H1 (cell line): ENCODE data around the gene DMWD. TPM values are rescaled to one million over a fixed set of nuclear protein-coding genes. Genes with fewer than 3 reads are reported as not detected.

Experiments
- CTCF ChIA-PET: fragments of 300-600 bp; sonication (Branson Sonifier 250); formaldehyde crosslinking; loops from one replicate; lab custom pipeline; 2021; ENCODE audit not compliant: partially characterized antibody; lab: Charles Lee
- POLR2A ChIA-PET: fragments of 300-600 bp; sonication (Branson Sonifier 250); formaldehyde crosslinking; loops from one replicate; lab custom pipeline; 2021; ENCODE audit warnings: inconsistent platforms; ENCODE audit not compliant: partially characterized antibody; lab: Charles Lee
- DNase-seq, 2 experiments: peaks; one replicate each; pipeline versions ENCODE4 v3.0.0 to v3.0.0-alpha.2; 2010 to 2022; ENCODE audit warnings: low spot score in 2 of 2, low read depth in 1 of 2, mixed read lengths in 1 of 2
- FAIRE-seq: peaks from 2 replicates; lab custom pipeline; 2011; peaks lifted over from hg19 to GRCh38; lab: Jason Lieb, UNC
- H2AFZ ChIP-seq: 2 replicates; pipeline ENCODE4 v1.8.1; 2012; ENCODE audit warnings: low read length, inconsistent platforms
- H2AK5ac ChIP-seq: 2 replicates; pipeline ENCODE4 v1.6.1; 2013; ENCODE audit warnings: low read depth, low read length
- H2BK120ac ChIP-seq: replicated peaks from 2 replicates; pipeline ENCODE3; 2013; ENCODE audit warnings: low read depth, low read length, inconsistent platforms
- H2BK12ac ChIP-seq: 2 replicates; pipeline ENCODE4 v1.6.1; 2013; ENCODE audit warnings: low read depth, low read length
- H2BK15ac ChIP-seq: 2 replicates; pipeline ENCODE4 v1.6.1; 2013; ENCODE audit warnings: low read length
- H2BK20ac ChIP-seq: 2 replicates; pipeline ENCODE4 v1.6.1; 2013; ENCODE audit warnings: low read length
- H2BK5ac ChIP-seq: 2 replicates; pipeline ENCODE4 v1.6.1; 2013; ENCODE audit warnings: low read depth, low read length
- H3K14ac ChIP-seq: 2 replicates; pipeline ENCODE4 v1.6.1; 2013; ENCODE audit warnings: inconsistent platforms; ENCODE audit not compliant: insufficient read length
- H3K18ac ChIP-seq: 2 replicates; pipeline ENCODE4 v1.6.1; 2013; ENCODE audit warnings: low read length; ENCODE audit errors: extremely low read depth
- H3K23ac ChIP-seq: 2 replicates; pipeline ENCODE4 v1.6.1; 2013; ENCODE audit warnings: inconsistent platforms; ENCODE audit not compliant: insufficient read length
- H3K23me2 ChIP-seq: 2 replicates; pipeline ENCODE4 v1.6.1; 2013; ENCODE audit warnings: low read depth, low read length
- H3K27ac ChIP-seq: 2 replicates; pipeline ENCODE4 v1.6.1; 2011; ENCODE audit warnings: low read depth, low read length, inconsistent platforms
- H3K27me3 ChIP-seq, 4 experiments: replicated peaks in 1 of 4; 1 replicate in 1 of 4; 2 replicates in 3 of 4; pipeline versions ENCODE4 v1.6.1 to v1.8.1; 2011 to 2013; ENCODE audit warnings: low read length in 3 of 4, mild to moderate bottlenecking in 3 of 4, inconsistent platforms in 2 of 4, mixed read lengths in 2 of 4, moderate library complexity in 1 of 4; ENCODE audit not compliant: control insufficient read depth in 3 of 4, insufficient read depth in 3 of 4; ENCODE audit errors: extremely low read depth in 1 of 4
- H3K36me3 ChIP-seq, 4 experiments: 2 replicates each; pipeline versions ENCODE4 v1.6.1 to v1.8.1; 2011 to 2013; ENCODE audit warnings: mild to moderate bottlenecking in 4 of 4, low read length in 3 of 4, moderate library complexity in 2 of 4, control low read depth in 1 of 4, inconsistent platforms in 1 of 4; ENCODE audit not compliant: insufficient read depth in 4 of 4, control insufficient read depth in 2 of 4
- H3K4ac ChIP-seq: replicated peaks from 2 replicates; pipeline ENCODE3; 2013; ENCODE audit warnings: low read length, low read depth, mixed read lengths, inconsistent platforms; ENCODE audit not compliant: insufficient read length
- H3K4me1 ChIP-seq, 4 experiments: replicated peaks in 1 of 4; 1 replicate in 1 of 4; 2 replicates in 3 of 4; pipeline versions ENCODE4 v1.6.1 to v1.8.1; 2011 to 2013; ENCODE audit warnings: low read length in 3 of 4, inconsistent platforms in 2 of 4, mixed read lengths in 1 of 4; ENCODE audit not compliant: insufficient read depth in 4 of 4, control insufficient read depth in 3 of 4
- H3K4me2 ChIP-seq, 2 experiments: 2 replicates each; pipeline versions ENCODE4 v1.6.1 to v1.8.1; 2011 to 2013; ENCODE audit warnings: low read depth in 2 of 2, low read length in 2 of 2, control low read depth in 1 of 2, inconsistent platforms in 1 of 2, mild to moderate bottlenecking in 1 of 2; ENCODE audit not compliant: insufficient read depth in 1 of 2
- H3K4me3 ChIP-seq, 4 experiments: fragments of 200-600, 300-600 bp in 1 of 4; sonication (generic), shearing (Covaris generic), sonication (Bioruptor Twin) in 1 of 4; 2 replicates each; pipeline versions ENCODE4 v1.5.1 to v1.8.1; 2011 to 2016; ENCODE audit warnings: low read length in 4 of 4, low read depth in 3 of 4, control low read depth in 2 of 4, inconsistent platforms in 2 of 4, mild to moderate bottlenecking in 2 of 4, mixed read lengths in 1 of 4, moderate library complexity in 1 of 4; ENCODE audit not compliant: insufficient read depth in 2 of 4; ENCODE audit errors: extremely low read depth in 1 of 4
- H3K56ac ChIP-seq: replicated peaks from 2 replicates; pipeline ENCODE3; 2013; ENCODE audit warnings: low read depth, mild to moderate bottlenecking, mixed read lengths, low read length, inconsistent platforms; ENCODE audit not compliant: insufficient read length
- H3K79me1 ChIP-seq: 2 replicates; pipeline ENCODE4 v1.6.1; 2013; ENCODE audit warnings: low read depth, low read length, control low read depth
- H3K79me2 ChIP-seq, 2 experiments: 2 replicates each; pipeline versions ENCODE4 v1.6.1 to v1.8.1; 2012 to 2013; ENCODE audit warnings: low read length in 2 of 2, mild to moderate bottlenecking in 2 of 2, inconsistent platforms in 1 of 2; ENCODE audit not compliant: insufficient read depth in 2 of 2, control insufficient read depth in 1 of 2
- H3K9ac ChIP-seq, 4 experiments: replicated peaks in 1 of 4; 1 replicate in 1 of 4; 2 replicates in 3 of 4; pipeline versions ENCODE4 v1.6.1 to v1.8.1; 2011 to 2013; ENCODE audit warnings: low read depth in 3 of 4, low read length in 3 of 4, control low read depth in 2 of 4, mild to moderate bottlenecking in 2 of 4, moderate library complexity in 2 of 4, inconsistent platforms in 1 of 4; ENCODE audit errors: extremely low read depth in 1 of 4
- H3K9me3 ChIP-seq, 2 experiments: 2 replicates each; pipeline versions ENCODE4 v1.6.1 to v1.8.1; 2012 to 2013; ENCODE audit warnings: mild to moderate bottlenecking in 2 of 2, moderate library complexity in 2 of 2, control low read depth in 1 of 2, inconsistent platforms in 1 of 2, low read depth in 1 of 2, low read length in 1 of 2, mixed read lengths in 1 of 2; ENCODE audit not compliant: insufficient read depth in 2 of 2
- H4K20me1 ChIP-seq, 2 experiments: replicated peaks in 1 of 2; 2 replicates each; pipeline versions ENCODE3 to v1.8.1; 2011 to 2013; ENCODE audit warnings: inconsistent platforms in 2 of 2, low read length in 2 of 2, mild to moderate bottlenecking in 1 of 2; ENCODE audit not compliant: insufficient read depth in 2 of 2, control insufficient read depth in 1 of 2
- H4K5ac ChIP-seq: 2 replicates; pipeline ENCODE4 v1.6.1; 2013; ENCODE audit warnings: low read length, low read depth, mixed read lengths, inconsistent platforms; ENCODE audit not compliant: insufficient read length
- H4K8ac ChIP-seq: 2 replicates; pipeline ENCODE4 v1.8.0; 2013; ENCODE audit warnings: mild to moderate bottlenecking, moderate library complexity, low read length, inconsistent platforms; ENCODE audit not compliant: insufficient read depth; ENCODE audit errors: extremely low read depth
- H4K91ac ChIP-seq: replicated peaks from 2 replicates; pipeline ENCODE3; 2013; ENCODE audit warnings: low read length, mixed read lengths, inconsistent platforms; ENCODE audit not compliant: insufficient read length
- HDAC2 ChIP-seq, 2 experiments: fragments of 300-600 bp in 1 of 2; sonication (generic) in 1 of 2; IDR thresholded peaks; 2 replicates each; pipeline ENCODE4 v1.6.1; 2011 to 2012; ENCODE audit warnings: low read depth in 2 of 2, low read length in 2 of 2, mild to moderate bottlenecking in 2 of 2, moderate library complexity in 2 of 2, borderline replicate concordance in 1 of 2, inconsistent platforms in 1 of 2
- PHF8 ChIP-seq: fragments of 200-600 bp; sonication (generic); conservative IDR thresholded peaks from 2 replicates; pipeline ENCODE4 v1.7.1; 2012; ENCODE audit warnings: low read depth, mild to moderate bottlenecking, inconsistent platforms, low read length, moderate library complexity
- WGBS, 2 experiments: shearing (Covaris generic) in 1 of 2; methylation state at CpG; one replicate each; pipeline versions ENCODE4 v1.1.6 to v1.1.7; 2013 to 2015; ENCODE audit warnings: low lambda C conversion rate in 2 of 2, mixed read lengths in 2 of 2, inconsistent platforms in 1 of 2, low coverage in 1 of 2, missing lambda C conversion rate in 1 of 2; ENCODE audit not compliant: insufficient replicate concordance in 2 of 2, insufficient coverage in 1 of 2, insufficient read length in 1 of 2; ENCODE audit errors: extremely low coverage in 1 of 2, missing lambda C conversion rate in 1 of 2; 5-methylcytosine and 5-hydroxymethylcytosine counted together
- polyA plus RNA-seq, 7 experiments: library from polyadenylated mRNA; depleted of rRNA in 3 of 7; stranded (reverse) in 5 of 7; unstranded in 2 of 7; fragments of >200 nt in 5 of 7; fragments of 200-250 nt in 2 of 7; gene quantifications; 1 replicate in 5 of 7; 2 replicates in 1 of 7; 4 replicates in 1 of 7; pipeline versions ENCODE4 v1.2.1 to v1.2.3, GENCODE V29; 2011 to 2013; ENCODE audit warnings: missing spikeins in 2 of 7, mixed read lengths in 2 of 7
- total RNA-seq: library from RNA; stranded (reverse); fragmentation: NEBNext Ultra II Directional; extraction: Animal tissue kit (Norgen Biotek cat#: 25700); gene quantifications from 2 replicates; pipeline ENCODE4 v1.2.1, GENCODE V29; 2021
- TF ChIP-seq, protein P1 (sequence below): IDR thresholded peaks from 2 replicates; pipeline ENCODE4 v1.6.1; 2011; ENCODE audit warnings: low read depth, mild to moderate bottlenecking, low read length; ENCODE audit not compliant: insufficient read depth
- TF ChIP-seq, protein P2 (sequence below): IDR thresholded peaks from 2 replicates; pipeline ENCODE4 v1.6.1; 2011; ENCODE audit warnings: low read length, improper control_type of control experiment

The DMWD gene
- total and polyA plus RNA-seq, 2 of the 8 experiments (the other 6 are each of a cell fraction or from before 2014, with no cell fraction given), result 13.6 to 41.0 TPM

DNA sequence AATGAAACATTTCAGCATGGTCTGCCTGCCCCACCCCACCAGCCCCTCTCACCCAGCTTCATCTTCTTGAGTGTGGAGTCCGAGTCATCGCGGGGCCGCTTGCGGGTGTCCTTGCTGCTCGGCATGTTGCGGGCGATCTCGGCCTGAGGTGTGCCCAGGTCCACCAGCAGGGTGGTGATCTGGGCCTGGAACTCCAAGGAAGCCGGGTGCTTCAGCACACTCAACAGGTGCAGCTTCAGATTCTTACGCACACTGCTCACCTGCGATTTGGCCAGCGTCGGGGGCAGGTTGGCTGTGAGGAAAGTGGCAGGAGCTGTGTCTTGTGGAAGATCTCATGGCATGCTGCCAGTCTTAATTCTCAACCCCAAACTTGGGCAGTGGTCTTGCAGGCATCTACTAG lies 49.6 kb upstream of the DMWD start:
- Histone ChIP-seq H3K56ac (no peak overlapping the region), H3K23ac (no peak overlapping the region), H3K9me3 (peaks cover 0 to 4% of the 10 kb centered on the region in 2 experiments; a peak in 1 of 4 replicates), H3K36me3 (peaks cover 31 to 78% (median 62%) of the 10 kb centered on the region in 4 experiments), H3K27me3 (no peaks in the 10 kb centered on the region), H3K4ac (no peak overlapping the region), H3K23me2 (no peaks in the 10 kb centered on the region), H4K8ac (no peak overlapping the region), H2BK5ac (no peak overlapping the region), H3K14ac (no peak overlapping the region), H3K79me1 (no peaks in the 10 kb centered on the region), H4K20me1 (no peaks in the 10 kb centered on the region), H2AK5ac (no peak overlapping the region), H3K4me2 (no peak overlapping the region), H3K4me1 (no peaks in the 10 kb centered on the region)
- POLR2A ChIA-PET, result interaction anchor here (0.7 to 3.6 kb wide), 5 partner anchors 10 to 49 kb away, joined by 3 to 12 read pairs (median 3); no protein-coding TSS in a partner anchor
- DNase-seq (no peak), FAIRE-seq (no peak)
- TF ChIP-seq, protein P1, sequence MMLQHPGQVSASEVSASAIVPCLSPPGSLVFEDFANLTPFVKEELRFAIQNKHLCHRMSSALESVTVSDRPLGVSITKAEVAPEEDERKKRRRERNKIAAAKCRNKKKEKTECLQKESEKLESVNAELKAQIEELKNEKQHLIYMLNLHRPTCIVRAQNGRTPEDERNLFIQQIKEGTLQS, result no peak
- TF ChIP-seq, protein P2, sequence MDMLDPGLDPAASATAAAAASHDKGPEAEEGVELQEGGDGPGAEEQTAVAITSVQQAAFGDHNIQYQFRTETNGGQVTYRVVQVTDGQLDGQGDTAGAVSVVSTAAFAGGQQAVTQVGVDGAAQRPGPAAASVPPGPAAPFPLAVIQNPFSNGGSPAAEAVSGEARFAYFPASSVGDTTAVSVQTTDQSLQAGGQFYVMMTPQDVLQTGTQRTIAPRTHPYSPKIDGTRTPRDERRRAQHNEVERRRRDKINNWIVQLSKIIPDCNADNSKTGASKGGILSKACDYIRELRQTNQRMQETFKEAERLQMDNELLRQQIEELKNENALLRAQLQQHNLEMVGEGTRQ, result no peak
- TF ChIP-seq HDAC2 (IDR thresholded peaks at IDR 0.05; ENCODE audit: borderline replicate concordance in 1 of 2, low read depth in 2 of 2, low read length in 2 of 2) (no peak), PHF8 (no peak)
- TF ChIP-seq, all 59 proteins: peak for 0
- no peak overlapping the region for H3K4me3 ChIP-seq
- CTCF ChIA-PET, result interaction anchor here (1.2 to 1.7 kb wide), 2 partner anchors 8 to 10 kb away, joined by 4 to 5 read pairs; no protein-coding TSS in a partner anchor
- no peak overlapping the region for H3K18ac ChIP-seq
- H2AFZ ChIP-seq, result no peak overlapping the region
- no peak overlapping the region for H2BK20ac ChIP-seq
- H2BK12ac ChIP-seq, result no peak overlapping the region
- no peak overlapping the region for H3K27ac ChIP-seq
- H2BK15ac ChIP-seq, result no peak overlapping the region
- H3K9ac ChIP-seq, result no peak overlapping the region
- no peak overlapping the region for H4K91ac ChIP-seq
- no peaks in the 10 kb centered on the region for H3K79me2 ChIP-seq
- no peak overlapping the region for H2BK120ac ChIP-seq
- H4K5ac ChIP-seq, result no peak overlapping the region
- 97% methylated on average over 14 of the region's 14 CpGs; no CpG with 5 or more reads in 1 of the 2 experiments for WGBS, 2 experiments
